GM23338 (cell line): ENCODE measurements around the gene SKP2. TPM values are rescaled to one million over a fixed set of nuclear protein-coding genes. Genes with fewer than 3 reads are reported as not detected.
A peak's percentile ranks its signal among the peaks of the same experiment; 100 is the strongest.

ENCODE experiments used
- ATAC-seq: fragments of 200-7000 bp; cut with Tn5 transposase; 3 replicates; pipeline ENCODE4 v1.9.1; 2020
- DNase-seq: peaks from one replicate; pipeline ENCODE4 v3.0.0-alpha.2; 2015; ENCODE audit warnings: low spot score
- H2AFZ ChIP-seq: fragments of 200-600 bp; sonication (generic); 2 replicates; pipeline ENCODE4 v1.8.0; 2016; ENCODE audit warnings: antibody characterized with exemption, mild to moderate bottlenecking, moderate library complexity
- H3F3A ChIP-seq: fragments of 200-600 bp; sonication (generic); replicated peaks from 2 replicates; pipeline ENCODE4 v1.8.0; 2017; ENCODE audit warnings: antibody characterized with exemption, mixed run types, low read depth
- H3K27ac ChIP-seq: fragments of 200-600 bp; sonication (generic); 2 replicates; pipeline ENCODE4 v1.6.1; 2016; ENCODE audit warnings: low read depth
- H3K27me3 ChIP-seq: fragments of 200-600 bp; sonication (generic); 2 replicates; pipeline ENCODE4 v1.8.0; 2016; ENCODE audit warnings: mild to moderate bottlenecking, mixed run types, moderate library complexity; ENCODE audit not compliant: insufficient read depth
- H3K36me3 ChIP-seq: fragments of 200-600 bp; sonication (generic); 2 replicates; pipeline ENCODE4 v1.8.0; 2016; ENCODE audit warnings: mild to moderate bottlenecking; ENCODE audit not compliant: insufficient read depth
- H3K4me1 ChIP-seq: fragments of 200-600 bp; sonication (generic); 2 replicates; pipeline ENCODE4 v1.8.0; 2016; ENCODE audit warnings: mild to moderate bottlenecking, moderate library complexity; ENCODE audit not compliant: insufficient read depth
- H3K4me2 ChIP-seq: fragments of 200-600 bp; sonication (generic); 2 replicates; pipeline ENCODE4 v1.7.1; 2017; ENCODE audit warnings: mixed run types
- H3K4me3 ChIP-seq: fragments of 200-600 bp; sonication (generic); 2 replicates; pipeline ENCODE4 v1.6.1; 2016; ENCODE audit warnings: mixed run types
- H3K79me2 ChIP-seq: fragments of 200-600 bp; sonication (generic); replicated peaks from 2 replicates; pipeline ENCODE4 v1.8.0; 2017; ENCODE audit warnings: mild to moderate bottlenecking; ENCODE audit not compliant: insufficient read depth
- H3K9me2 ChIP-seq: fragments of 200-600 bp; sonication (generic); 2 replicates; pipeline ENCODE4 v1.8.0; 2017; ENCODE audit not compliant: insufficient read depth
- H4K20me1 ChIP-seq: fragments of 200-600 bp; sonication (generic); replicated peaks from 2 replicates; pipeline ENCODE4 v1.8.0; 2017; ENCODE audit warnings: mild to moderate bottlenecking; ENCODE audit not compliant: insufficient read depth
- H3K27ac Mint-ChIP-seq: 2 replicates; pipeline ENCODE4 v1.8.0; 2020; ENCODE audit warnings: inconsistent platforms, mild to moderate bottlenecking, moderate library complexity, mixed read lengths
- H3K27me3 Mint-ChIP-seq: 3 replicates; pipeline ENCODE4 v1.8.0; 2022; ENCODE audit warnings: low read depth, mild to moderate bottlenecking, moderate library complexity, mixed read lengths, inconsistent platforms; ENCODE audit not compliant: insufficient read depth, poor library complexity
- H3K36me3 Mint-ChIP-seq: 3 replicates; pipeline ENCODE4 v1.8.0; 2021; ENCODE audit warnings: low read depth, mild to moderate bottlenecking, inconsistent platforms, moderate library complexity, mixed read lengths
- H3K4me1 Mint-ChIP-seq: 3 replicates; pipeline ENCODE4 v1.8.0; 2020; ENCODE audit warnings: mild to moderate bottlenecking, inconsistent platforms, mixed read lengths
- H3K4me3 Mint-ChIP-seq: 3 replicates; pipeline ENCODE4 v1.8.0; 2021; ENCODE audit warnings: moderate library complexity, mild to moderate bottlenecking, inconsistent platforms, mixed read lengths
- H3K9me3 Mint-ChIP-seq: 3 replicates; pipeline ENCODE4 v1.8.0; 2020; ENCODE audit warnings: moderate library complexity, mild to moderate bottlenecking, inconsistent platforms, mixed read lengths
- CREB1 ChIP-seq: fragments of 250-450 bp; sonication (Bioruptor Pico); IDR thresholded peaks from 2 replicates; pipeline ENCODE4 v1.5.0; 2020; ENCODE audit warnings: low read depth, mild to moderate bottlenecking, moderate library complexity
- EZH2 ChIP-seq: fragments of 200-600 bp; sonication (generic); IDR thresholded peaks from one replicate; pipeline ENCODE4 v1.8.0; 2017; ENCODE audit warnings: antibody characterized with exemption, mild to moderate bottlenecking, low read depth; ENCODE audit not compliant: unreplicated experiment
- EZH2phosphoT487 ChIP-seq: fragments of 200-600 bp; sonication (generic); IDR thresholded peaks from one replicate; pipeline ENCODE4 v1.8.1; 2018; ENCODE audit warnings: antibody characterized with exemption; ENCODE audit not compliant: unreplicated experiment
- JUNB ChIP-seq: IDR thresholded peaks from one replicate; pipeline ENCODE4 v1.6.1; 2016; ENCODE audit warnings: antibody characterized with exemption; ENCODE audit not compliant: unreplicated experiment
- NANOG ChIP-seq: IDR thresholded peaks from 2 replicates; pipeline ENCODE4 v1.6.1; 2016; ENCODE audit warnings: antibody characterized with exemption, borderline replicate concordance
- POLR2AphosphoS5 ChIP-seq: IDR thresholded peaks from 2 replicates; pipeline ENCODE4 v1.6.1; 2016; ENCODE audit warnings: antibody characterized with exemption, low read depth
- STAT1 ChIP-seq: IDR thresholded peaks from one replicate; pipeline ENCODE4 v1.6.1; 2016; ENCODE audit warnings: antibody characterized with exemption; ENCODE audit not compliant: unreplicated experiment
- ZNF114 ChIP-seq: fragments of 250-450 bp; sonication (Bioruptor Pico); IDR thresholded peaks from 2 replicates; pipeline ENCODE4 v1.5.0; 2020; ENCODE audit warnings: mild to moderate bottlenecking, moderate library complexity
- ZNF331 ChIP-seq: fragments of 250-450 bp; sonication (Bioruptor Pico); IDR thresholded peaks from 2 replicates; pipeline ENCODE4 v1.5.0; 2020; ENCODE audit warnings: low read depth, mild to moderate bottlenecking, moderate library complexity
- polyA plus RNA-seq: library from polyadenylated mRNA; unstranded; fragments of >200 nt; fragmentation: Nextera tagmentation; extraction: Ambion mirVana; gene quantifications from 2 replicates; pipeline ENCODE4 v1.2.1, GENCODE V29; 2016
- total RNA-seq: library from RNA; depleted of rRNA; stranded (reverse); fragments of >200 nt; shearing (Covaris generic); gene quantifications from 2 replicates; pipeline ENCODE4 v1.2.3, GENCODE V29; 2014
- TF ChIP-seq, protein P1 (sequence below): fragments of 250-450 bp; sonication (Bioruptor Pico); IDR thresholded peaks from 2 replicates; pipeline ENCODE4 v1.5.0; 2020; ENCODE audit warnings: mild to moderate bottlenecking, moderate library complexity
- TF ChIP-seq, protein P2 (sequence below), 2 experiments: fragments of 200-600 bp in 1 of 2; sonication (generic) in 1 of 2; conservative IDR thresholded peaks; 2 replicates each; pipeline versions ENCODE4 v1.5.1 to v1.6.1; 2016 to 2017; ENCODE audit warnings: antibody characterized with exemption in 2 of 2, low read depth in 2 of 2, mild to moderate bottlenecking in 2 of 2, moderate library complexity in 1 of 2
- TF ChIP-seq, protein P3 (sequence below): IDR thresholded peaks from 2 replicates; pipeline ENCODE4 v1.6.1; 2016; ENCODE audit warnings: antibody characterized with exemption

SKP2 gene
- total and polyA plus RNA-seq, 2 experiments from 2014 or later = 66.6 to 75.6 TPM

DNA sequence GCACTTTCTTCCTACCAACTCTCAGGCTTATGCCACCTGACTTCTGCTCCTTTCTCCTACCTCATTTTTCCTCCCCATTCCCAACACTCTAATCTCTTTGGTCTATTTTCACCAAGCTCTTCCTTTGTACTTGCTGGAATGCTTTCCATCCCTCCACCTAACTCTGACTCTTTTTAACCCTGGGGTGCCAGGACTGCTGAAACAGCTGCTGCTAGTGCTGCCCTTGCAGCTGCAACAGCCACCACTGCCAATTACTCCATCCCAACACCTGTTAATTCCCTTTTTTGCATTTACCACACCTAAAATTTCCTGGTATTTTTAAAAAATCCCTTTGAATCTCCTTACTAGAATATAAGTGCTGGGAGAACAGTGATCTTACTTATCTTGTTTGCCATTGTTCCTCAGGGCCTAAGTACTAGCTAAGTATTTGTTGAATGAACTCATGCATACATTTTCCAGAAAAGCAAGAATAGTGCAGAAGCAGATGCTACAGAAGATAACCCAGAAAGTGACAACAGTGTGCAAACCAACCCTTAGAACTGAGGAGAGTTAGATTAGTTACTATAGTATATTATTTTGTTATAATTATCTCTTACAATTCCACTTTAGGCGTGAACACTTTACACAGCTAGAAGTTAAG is 78.4 kb downstream of the SKP2 start:
- H3K27ac Mint-ChIP-seq = no peak overlapping the region
- H3K4me3 ChIP-seq = no peak overlapping the region
- H3K27ac ChIP-seq = no peak overlapping the region
- H3K4me1 ChIP-seq = no peaks in the 10 kb centered on the region
- ATAC-seq (peak; percentile 58), DNase-seq (no peak)
- peaks cover 2% of the 10 kb centered on the region; the same call in 1 of the 2 replicates for H4K20me1 ChIP-seq
- peaks cover 7% of the 10 kb centered on the region; the same call in 2 of the 3 replicates for H3K4me1 Mint-ChIP-seq
- H3F3A ChIP-seq = no peaks in the 10 kb centered on the region
- no peaks in the 10 kb centered on the region for H3K36me3 ChIP-seq
- no peak overlapping the region for H3K4me3 Mint-ChIP-seq
- no peaks in the 10 kb centered on the region for H3K79me2 ChIP-seq
- no peaks in the 10 kb centered on the region for H3K9me2 ChIP-seq
- H3K36me3 Mint-ChIP-seq = no peaks in the 10 kb centered on the region
- no peaks in the 10 kb centered on the region for H3K9me3 Mint-ChIP-seq
- no peaks in the 10 kb centered on the region for H3K27me3 ChIP-seq
- no peak overlapping the region for H3K4me2 ChIP-seq
- no peak for TF ChIP-seq NANOG
- no peak for TF ChIP-seq CREB1 (CRISPR knock-in tag)
- no peak for TF ChIP-seq ZNF331 (CRISPR knock-in tag)
- TF ChIP-seq STAT1 = no peak
- TF ChIP-seq JUNB = no peak
- TF ChIP-seq, protein P1, sequence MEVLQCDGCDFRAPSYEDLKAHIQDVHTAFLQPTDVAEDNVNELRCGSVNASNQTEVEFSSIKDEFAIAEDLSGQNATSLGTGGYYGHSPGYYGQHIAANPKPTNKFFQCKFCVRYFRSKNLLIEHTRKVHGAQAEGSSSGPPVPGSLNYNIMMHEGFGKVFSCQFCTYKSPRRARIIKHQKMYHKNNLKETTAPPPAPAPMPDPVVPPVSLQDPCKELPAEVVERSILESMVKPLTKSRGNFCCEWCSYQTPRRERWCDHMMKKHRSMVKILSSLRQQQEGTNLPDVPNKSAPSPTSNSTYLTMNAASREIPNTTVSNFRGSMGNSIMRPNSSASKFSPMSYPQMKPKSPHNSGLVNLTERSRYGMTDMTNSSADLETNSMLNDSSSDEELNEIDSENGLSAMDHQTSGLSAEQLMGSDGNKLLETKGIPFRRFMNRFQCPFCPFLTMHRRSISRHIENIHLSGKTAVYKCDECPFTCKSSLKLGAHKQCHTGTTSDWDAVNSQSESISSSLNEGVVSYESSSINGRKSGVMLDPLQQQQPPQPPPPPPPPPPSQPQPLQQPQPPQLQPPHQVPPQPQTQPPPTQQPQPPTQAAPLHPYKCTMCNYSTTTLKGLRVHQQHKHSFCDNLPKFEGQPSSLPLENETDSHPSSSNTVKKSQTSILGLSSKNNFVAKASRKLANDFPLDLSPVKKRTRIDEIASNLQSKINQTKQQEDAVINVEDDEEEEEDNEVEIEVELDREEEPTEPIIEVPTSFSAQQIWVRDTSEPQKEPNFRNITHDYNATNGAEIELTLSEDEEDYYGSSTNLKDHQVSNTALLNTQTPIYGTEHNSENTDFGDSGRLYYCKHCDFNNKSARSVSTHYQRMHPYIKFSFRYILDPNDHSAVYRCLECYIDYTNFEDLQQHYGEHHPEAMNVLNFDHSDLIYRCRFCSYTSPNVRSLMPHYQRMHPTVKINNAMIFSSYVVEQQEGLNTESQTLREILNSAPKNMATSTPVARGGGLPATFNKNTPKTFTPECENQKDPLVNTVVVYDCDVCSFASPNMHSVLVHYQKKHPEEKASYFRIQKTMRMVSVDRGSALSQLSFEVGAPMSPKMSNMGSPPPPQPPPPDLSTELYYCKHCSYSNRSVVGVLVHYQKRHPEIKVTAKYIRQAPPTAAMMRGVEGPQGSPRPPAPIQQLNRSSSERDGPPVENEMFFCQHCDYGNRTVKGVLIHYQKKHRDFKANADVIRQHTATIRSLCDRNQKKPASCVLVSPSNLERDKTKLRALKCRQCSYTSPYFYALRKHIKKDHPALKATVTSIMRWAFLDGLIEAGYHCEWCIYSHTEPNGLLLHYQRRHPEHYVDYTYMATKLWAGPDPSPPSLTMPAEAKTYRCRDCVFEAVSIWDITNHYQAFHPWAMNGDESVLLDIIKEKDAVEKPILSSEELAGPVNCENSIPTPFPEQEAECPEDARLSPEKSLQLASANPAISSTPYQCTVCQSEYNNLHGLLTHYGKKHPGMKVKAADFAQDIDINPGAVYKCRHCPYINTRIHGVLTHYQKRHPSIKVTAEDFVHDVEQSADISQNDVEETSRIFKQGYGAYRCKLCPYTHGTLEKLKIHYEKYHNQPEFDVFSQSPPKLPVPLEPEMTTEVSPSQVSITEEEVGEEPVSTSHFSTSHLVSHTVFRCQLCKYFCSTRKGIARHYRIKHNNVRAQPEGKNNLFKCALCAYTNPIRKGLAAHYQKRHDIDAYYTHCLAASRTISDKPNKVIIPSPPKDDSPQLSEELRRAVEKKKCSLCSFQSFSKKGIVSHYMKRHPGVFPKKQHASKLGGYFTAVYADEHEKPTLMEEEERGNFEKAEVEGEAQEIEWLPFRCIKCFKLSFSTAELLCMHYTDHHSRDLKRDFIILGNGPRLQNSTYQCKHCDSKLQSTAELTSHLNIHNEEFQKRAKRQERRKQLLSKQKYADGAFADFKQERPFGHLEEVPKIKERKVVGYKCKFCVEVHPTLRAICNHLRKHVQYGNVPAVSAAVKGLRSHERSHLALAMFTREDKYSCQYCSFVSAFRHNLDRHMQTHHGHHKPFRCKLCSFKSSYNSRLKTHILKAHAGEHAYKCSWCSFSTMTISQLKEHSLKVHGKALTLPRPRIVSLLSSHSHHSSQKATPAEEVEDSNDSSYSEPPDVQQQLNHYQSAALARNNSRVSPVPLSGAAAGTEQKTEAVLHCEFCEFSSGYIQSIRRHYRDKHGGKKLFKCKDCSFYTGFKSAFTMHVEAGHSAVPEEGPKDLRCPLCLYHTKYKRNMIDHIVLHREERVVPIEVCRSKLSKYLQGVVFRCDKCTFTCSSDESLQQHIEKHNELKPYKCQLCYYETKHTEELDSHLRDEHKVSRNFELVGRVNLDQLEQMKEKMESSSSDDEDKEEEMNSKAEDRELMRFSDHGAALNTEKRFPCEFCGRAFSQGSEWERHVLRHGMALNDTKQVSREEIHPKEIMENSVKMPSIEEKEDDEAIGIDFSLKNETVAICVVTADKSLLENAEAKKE (CRISPR knock-in tag) = no peak
- no peak overlapping the region for H2AFZ ChIP-seq
- H3K27me3 Mint-ChIP-seq = no peaks in the 10 kb centered on the region

DNA sequence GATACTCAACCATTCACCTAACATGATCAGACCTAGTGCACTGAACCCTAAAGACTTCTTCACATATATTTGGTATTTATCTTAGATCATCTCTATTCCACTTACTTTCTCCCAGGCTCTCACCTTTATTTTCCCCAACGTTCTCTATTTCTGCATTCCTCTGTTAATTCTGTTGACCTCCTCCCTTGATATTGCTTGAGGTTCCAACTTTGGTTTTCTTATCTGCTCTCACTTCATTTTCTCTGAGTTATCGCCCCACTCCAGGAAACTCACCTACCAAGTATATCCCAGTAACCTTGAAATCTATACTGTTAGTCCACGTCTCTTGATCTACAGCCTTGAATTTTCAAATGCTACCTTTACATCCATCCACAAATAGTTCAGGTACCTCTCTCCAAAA is 80.6 kb downstream of the SKP2 start:
- Histone ChIP-seq H3K4me3 (no peak overlapping the region), H3K79me2 (no peaks in the 10 kb centered on the region; the same call in 1 of the 2 replicates), H3K27ac (no peak overlapping the region), H3K36me3 (no peaks in the 10 kb centered on the region), H2AFZ (no peak overlapping the region), H3K27me3 (no peaks in the 10 kb centered on the region), H3K4me1 (no peaks in the 10 kb centered on the region), H3K9me2 (no peaks in the 10 kb centered on the region), H3K4me2 (no peak overlapping the region), H3F3A (no peaks in the 10 kb centered on the region), H4K20me1 (peaks cover 2% of the 10 kb centered on the region; the same call in 1 of the 2 replicates)
- ATAC-seq (no peak), DNase-seq (no peak)
- peaks cover 2% of the 10 kb centered on the region for H3K27me3 Mint-ChIP-seq
- peaks cover 7% of the 10 kb centered on the region; the same call in 2 of the 3 replicates for H3K4me1 Mint-ChIP-seq
- H3K4me3 Mint-ChIP-seq = no peak overlapping the region
- no peaks in the 10 kb centered on the region for H3K9me3 Mint-ChIP-seq
- H3K27ac Mint-ChIP-seq = no peak overlapping the region
- no peaks in the 10 kb centered on the region for H3K36me3 Mint-ChIP-seq
- TF ChIP-seq CREB1 (CRISPR knock-in tag) = no peak
- no peak for TF ChIP-seq ZNF114
- TF ChIP-seq POLR2AphosphoS5 = no peak
- TF ChIP-seq EZH2 = no peak
- TF ChIP-seq EZH2phosphoT487 = no peak
- TF ChIP-seq, protein P2, sequence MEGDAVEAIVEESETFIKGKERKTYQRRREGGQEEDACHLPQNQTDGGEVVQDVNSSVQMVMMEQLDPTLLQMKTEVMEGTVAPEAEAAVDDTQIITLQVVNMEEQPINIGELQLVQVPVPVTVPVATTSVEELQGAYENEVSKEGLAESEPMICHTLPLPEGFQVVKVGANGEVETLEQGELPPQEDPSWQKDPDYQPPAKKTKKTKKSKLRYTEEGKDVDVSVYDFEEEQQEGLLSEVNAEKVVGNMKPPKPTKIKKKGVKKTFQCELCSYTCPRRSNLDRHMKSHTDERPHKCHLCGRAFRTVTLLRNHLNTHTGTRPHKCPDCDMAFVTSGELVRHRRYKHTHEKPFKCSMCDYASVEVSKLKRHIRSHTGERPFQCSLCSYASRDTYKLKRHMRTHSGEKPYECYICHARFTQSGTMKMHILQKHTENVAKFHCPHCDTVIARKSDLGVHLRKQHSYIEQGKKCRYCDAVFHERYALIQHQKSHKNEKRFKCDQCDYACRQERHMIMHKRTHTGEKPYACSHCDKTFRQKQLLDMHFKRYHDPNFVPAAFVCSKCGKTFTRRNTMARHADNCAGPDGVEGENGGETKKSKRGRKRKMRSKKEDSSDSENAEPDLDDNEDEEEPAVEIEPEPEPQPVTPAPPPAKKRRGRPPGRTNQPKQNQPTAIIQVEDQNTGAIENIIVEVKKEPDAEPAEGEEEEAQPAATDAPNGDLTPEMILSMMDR (conservative IDR thresholded peaks at IDR 0.05; ENCODE audit: low read depth in 2 of 2) = no peak
- TF ChIP-seq ZNF331 (CRISPR knock-in tag) = no peak
- TF ChIP-seq JUNB = no peak
- TF ChIP-seq, protein P3, sequence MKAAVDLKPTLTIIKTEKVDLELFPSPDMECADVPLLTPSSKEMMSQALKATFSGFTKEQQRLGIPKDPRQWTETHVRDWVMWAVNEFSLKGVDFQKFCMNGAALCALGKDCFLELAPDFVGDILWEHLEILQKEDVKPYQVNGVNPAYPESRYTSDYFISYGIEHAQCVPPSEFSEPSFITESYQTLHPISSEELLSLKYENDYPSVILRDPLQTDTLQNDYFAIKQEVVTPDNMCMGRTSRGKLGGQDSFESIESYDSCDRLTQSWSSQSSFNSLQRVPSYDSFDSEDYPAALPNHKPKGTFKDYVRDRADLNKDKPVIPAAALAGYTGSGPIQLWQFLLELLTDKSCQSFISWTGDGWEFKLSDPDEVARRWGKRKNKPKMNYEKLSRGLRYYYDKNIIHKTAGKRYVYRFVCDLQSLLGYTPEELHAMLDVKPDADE = no peak
- no peak for TF ChIP-seq NANOG
